D341Med (cell line): ENCODE data around the gene DIRAS1.
A peak's percentile ranks its signal among the peaks of the same experiment; 100 is the strongest.

Experiments used
- DNase-seq: peaks from one replicate; pipeline ENCODE4 v3.0.0; 2012; ENCODE audit warnings: low spot score

The DIRAS1 gene, protein sequence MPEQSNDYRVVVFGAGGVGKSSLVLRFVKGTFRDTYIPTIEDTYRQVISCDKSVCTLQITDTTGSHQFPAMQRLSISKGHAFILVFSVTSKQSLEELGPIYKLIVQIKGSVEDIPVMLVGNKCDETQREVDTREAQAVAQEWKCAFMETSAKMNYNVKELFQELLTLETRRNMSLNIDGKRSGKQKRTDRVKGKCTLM

DNA sequence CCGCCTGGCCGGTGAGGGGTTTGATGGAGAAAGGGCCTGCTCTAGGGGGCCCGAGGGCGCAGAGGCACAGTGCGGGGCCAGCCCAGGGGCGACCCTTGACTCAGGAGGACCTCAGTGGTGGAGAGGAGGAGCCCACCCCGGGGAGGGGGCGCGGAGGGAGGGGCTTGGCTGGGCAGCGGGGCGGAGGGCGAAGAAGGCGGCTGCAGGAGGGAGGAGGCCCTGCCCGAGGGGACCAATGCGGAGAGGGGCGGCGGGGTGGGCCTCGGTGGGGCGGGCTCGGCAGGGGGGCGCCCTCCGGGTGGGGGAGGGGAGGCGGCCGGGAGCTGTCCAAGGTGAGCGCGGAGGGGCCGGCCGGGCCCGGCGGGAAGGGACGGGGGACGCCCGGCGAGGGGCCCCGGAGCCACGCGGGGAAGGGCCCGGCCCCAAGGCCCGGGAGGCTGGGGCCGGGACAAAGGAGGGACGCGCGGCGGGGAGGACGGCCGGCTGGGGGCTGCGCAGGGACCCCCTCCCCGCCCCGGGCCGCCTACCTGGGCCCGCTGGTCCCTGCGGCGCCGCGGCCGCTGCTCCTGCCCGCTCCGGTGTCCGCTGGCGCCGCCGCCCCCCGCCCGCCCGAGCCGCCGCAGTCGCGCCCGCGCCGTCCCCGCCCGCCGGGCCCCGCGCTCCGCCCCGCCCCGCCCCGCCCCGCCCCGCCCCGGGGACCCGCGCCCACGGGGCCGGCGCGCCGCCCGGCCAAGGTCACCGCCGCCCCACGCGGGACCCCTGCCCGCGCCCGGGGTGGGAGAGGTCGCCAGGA is at the start of gene DIRAS1:
Gene DIRAS1, minus strand, starts transcription at position 596 of the 793 bp plus-strand sequence. CDS start 3,566 bp downstream, outside the sequence.
- peak; percentile 91 for DNase-seq

DNA sequence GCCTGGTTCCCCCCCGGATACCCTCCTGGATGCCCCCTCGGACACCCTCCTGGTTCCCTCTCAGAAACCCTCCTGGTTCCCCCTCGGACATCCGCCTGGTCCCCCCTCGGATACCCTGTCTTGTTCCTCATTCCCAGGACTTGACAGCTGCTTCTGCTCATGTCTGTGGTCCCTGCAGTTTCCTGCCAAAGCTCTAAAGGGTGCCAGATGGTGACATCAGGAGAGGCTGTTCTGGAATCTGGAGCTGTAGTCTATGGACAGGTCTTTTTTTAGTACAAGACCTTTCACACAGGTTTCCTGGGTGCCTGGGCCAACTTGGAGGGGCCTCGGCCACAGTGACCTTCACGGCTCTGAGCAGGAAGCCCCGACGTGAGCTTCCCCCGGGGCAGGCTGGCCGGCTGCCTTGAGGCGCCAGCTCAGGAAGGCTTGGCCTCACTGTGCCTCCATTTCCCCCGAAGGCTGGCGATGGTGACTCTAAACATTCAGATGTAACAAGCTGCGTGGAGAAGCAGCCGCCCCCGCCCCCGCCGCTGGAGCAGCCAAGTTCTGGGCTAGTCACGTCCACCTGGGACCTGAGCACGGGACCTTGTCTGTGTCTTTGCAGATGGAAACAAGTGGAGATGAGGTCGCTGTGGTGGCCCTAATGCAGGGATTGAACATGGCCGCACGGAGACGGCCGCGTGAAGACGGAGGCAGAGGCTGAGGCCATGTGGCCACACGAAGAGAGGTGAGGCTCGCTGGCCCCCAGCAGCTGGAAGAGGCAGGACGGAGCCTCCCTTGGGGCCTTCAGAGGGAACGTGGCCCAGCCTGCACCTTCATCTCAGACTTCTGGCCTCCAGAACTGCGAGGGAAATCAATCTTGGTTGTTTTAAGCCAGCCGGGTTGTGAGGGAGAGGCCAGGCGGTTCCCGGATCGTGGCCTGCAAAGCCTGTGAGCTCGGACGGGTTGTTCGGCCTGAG is 49.2 kb upstream of the DIRAS1 start:
- DNase-seq = peak; percentile 60

DNA sequence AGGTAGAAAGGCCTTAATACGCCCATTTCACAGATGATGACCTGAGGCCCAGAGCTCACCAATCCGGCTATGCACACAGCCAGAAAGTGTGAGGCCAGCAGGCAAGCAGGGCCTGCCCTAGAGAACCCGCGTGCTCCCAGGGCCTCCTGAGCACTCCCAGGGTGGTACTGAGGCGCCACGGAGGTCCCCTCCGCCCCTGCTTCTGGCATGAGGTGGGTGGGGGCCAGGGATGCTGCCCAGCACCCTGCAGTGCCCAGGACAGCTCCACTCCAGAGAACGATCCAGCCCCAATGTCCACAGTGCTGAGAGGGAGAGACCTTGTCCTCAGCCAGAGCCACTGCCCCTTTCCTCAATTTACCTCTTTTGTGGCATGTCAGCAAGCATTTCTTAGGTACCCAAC is 48.0 kb upstream of the DIRAS1 start:
- peak; percentile 14 for DNase-seq

DNA sequence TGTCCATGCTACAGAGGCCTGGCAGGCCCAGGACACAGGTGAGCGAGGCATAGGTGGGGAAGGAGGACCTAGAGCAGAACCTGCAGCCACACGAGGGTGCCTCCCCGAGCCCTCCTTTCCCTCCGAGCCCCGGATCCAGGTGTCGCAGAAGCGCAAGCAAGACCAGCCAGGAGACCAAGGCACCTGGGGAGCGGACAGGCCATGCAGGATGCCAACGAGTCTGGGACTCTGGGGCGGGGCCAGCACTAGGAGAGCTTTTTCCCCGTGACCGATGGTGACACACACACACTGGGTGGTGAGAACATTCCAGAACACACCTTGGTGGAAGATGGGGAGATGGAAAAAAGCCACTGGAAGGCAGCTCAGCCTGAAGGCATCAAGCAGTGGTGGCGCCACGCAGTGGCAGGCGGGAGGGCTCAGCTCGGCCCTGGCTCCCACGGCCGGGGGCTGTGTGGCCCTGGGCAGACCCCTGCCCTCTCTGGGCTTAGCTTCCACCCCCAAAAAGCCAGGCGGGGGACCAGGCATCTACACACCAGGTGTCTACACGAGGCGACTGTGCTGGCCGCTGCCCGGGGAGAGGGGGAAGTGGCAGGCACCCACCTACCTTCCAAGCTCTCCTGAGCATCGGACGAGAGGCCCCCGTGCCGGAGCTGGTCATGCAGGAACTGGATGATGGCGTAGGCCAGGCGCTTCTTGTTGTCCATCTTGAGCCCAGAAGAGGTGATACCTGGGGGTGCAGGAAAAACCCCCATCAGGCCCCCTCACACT is 47.4 kb upstream of the DIRAS1 start:
- peak; percentile 20 for DNase-seq

DNA sequence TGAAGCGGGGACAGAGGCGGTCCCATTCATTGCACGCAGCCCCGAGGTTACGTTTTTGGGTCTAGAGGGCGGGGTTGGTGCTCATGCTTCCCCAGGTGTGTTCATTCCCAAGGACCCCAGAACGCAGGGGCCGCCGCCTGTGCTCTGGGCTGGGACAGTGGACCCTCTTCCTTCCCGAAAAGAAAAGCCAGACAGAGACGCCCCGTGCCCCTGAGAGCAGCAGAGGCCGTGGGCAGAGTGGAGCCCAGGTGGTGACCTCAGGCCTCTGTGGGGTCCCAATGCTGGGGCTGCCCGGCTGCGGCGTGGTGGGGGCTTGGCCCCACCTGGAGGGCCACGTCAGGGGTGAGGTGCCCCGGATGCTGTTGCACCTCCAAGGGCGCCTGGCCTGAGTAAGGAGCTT is 46.5 kb upstream of the DIRAS1 start:
- DNase-seq = peak; percentile 22

DNA sequence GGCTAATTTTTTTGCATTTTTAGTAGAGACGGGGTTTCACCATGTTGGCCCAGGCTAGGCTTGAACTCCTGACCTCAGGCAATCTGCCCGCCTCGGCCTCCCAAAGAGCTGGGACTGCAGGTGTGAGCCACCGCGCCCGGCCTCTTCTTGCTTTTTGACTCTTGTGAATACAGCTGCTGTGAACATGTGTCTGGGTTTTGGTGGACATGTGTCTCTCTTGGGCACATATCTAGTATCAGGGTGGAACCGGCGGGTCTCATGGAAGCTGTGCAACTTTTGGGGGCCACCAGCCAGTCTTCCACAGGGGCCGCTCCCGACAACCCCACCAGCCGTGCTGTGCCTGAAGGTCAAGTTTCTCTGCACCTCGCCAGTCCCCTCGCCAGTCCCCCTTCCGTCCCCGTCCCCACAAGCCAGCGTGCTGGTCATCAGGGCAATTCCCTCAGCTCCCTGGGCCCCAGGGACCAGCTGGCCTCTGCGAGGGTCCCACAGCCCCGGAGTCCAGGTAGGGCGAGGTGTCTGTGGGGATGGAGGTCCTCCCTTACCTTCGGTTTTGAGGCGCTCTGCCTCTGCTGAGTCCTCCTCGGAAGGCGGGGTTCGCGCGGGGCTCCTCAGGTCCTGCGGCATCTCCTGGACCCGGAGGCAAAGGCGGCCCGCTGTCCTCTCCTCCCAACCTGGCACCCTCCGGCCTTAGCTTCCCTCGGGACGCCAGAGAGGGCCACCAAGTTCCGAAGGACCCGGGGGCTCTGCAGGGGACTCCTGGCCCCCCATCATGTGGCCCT is 45.6 kb upstream of the DIRAS1 start:
- DNase-seq = peak; percentile 22

DNA sequence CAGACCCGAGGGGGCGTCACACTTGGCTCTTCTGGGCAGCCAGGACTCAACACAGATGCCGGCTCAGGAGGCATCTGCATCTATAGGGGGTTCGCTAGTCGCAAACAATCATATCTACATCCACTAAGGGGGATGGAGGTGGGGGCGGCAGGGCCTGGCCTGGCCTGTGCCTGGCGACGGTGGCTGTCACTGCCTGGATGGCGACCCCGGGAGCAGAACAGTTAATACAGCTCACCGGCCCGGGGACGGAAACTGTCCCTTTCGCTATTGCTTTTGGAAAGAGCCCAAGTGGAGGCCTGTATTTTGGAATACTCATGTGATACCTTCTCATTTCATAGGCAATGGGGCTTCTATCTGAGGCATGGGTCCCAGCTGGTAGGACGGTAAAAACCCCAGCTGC is 44.2 kb upstream of the DIRAS1 start:
- DNase-seq = no peak

DNA sequence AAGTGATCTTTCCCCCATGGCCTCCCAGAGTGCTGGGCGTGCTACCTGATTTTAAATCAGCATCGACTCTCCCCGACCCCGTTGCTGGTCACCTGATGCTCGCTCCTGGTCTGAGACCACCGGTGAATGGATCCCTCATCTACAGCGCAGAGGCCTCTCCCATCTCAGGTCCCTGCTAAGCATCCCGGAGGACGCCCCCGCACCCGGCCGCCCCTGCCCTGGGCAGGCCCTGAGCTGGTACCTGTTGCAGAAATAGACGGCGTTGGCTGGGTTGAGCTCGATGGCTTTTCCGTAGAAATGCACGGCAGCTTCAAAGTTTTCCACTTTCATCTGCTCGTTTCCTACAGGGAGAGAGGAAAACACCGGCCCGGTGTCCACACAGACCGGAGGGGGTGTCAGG is 43.8 kb upstream of the DIRAS1 start:
- DNase-seq = no peak

DNA sequence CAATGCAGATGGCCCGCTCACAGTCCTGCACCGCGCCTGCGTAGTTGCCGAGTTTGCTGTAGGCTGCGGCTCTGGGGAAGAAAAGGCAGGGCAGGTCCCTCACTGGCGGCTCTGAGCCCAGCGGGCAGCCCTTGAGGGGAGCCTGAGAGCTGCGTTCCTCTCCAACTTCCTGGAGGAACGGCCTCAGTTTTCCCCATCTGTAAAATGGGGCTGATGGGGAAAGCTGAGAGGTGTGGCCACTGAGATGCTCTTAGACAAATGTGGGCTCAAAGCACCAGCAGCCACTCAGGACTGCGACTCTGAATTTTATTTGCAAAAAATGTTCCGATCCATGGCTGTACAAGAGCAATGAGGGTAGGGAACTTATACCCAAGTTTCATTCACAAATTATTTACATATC is 42.5 kb upstream of the DIRAS1 start:
- no peak for DNase-seq

DNA sequence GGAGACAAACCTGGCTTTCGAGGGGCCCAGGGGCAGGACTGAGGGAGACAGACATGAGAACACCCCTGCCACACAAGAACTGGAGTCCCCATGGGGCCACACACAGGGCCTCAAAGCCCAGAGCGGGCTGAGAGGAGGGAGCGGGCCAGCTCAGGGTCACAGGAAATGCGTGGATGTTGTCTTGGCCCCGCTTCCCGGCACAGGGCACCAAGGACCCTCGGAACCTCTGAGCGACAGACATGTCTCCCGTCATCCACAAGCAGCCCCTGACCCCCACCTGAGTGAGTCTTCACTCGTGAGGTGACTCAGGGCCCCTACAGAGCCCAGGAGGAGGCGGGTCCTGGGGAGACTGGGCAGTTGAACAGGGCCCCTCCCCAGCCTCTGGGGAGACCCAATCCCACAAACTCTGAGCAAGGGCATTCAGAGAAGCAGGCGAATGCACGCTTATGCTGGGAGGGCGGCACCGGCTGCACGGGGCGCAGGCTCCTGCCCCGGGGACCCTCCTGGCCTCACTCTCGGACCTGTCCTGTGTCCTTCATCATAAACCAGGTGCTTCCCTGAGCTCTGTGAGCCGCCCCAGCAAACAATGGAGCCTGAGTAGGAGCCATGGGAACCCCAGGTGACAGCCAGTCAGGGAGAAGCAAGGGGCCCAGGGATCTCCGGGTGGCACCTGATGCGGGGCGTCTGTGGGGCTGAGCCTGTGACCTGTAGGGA is 41.8 kb upstream of the DIRAS1 start:
- DNase-seq = no peak

DNA sequence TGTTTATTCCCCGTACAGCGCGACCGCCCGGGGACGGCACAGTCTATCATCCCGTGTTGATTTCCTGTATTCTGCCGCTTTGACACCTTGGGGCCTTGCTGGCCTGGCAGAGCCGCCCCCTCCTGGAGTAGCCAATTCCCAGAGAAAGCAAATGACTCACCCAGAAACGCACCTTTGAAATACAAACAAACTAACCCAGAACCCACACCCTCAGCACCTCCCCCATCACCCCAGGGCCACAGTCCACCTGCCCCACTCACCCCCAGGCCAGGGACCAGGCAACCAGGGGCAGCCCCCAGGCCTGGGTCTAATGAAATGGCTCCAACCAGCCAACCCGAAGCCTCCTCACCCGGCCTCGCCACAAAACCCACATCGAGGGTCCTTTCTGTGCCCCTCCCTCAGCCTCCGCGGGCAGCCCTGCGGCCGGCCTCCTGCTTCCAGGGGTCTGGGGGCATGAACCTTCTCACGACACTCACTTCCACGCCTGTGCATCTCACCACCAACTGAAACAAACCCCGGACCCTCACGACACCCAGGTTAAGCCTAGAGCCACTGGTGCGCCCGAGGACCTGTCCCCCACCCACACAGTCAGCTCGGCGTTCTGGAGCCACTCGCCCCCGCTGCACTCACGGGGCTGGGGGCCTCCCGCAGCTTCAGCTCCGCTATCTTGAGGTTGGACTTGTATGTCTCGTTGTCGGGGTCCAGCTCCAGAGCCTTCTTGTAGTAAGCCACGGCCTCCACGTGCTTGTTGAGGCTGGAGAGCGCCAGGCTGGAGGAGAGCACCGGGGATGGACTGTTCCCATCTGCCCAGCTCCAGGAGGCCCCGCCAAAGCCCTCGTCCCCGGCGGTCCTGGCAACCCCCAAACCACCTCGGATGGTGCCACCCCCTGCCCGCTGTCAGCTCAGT is 41.0 kb upstream of the DIRAS1 start:
- no peak for DNase-seq

DNA sequence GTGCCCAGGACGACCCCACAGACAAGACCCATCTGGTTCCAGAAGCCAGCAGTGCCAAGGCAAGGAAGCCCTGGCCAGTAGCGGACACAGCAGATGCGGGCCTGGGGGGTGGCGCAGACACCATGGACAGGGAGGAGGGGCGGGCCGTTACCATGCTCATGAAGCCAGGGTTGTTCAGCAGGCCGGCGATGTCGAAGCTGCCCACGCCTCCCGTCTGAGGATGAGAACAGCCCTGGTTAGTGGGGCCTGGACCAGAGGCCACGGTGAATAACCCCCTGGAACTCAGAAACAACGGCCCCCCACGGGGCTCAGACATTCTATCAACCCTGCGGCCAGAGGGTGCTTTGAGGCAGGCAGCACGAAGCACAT is 40.1 kb upstream of the DIRAS1 start:
- DNase-seq = no peak

DNA sequence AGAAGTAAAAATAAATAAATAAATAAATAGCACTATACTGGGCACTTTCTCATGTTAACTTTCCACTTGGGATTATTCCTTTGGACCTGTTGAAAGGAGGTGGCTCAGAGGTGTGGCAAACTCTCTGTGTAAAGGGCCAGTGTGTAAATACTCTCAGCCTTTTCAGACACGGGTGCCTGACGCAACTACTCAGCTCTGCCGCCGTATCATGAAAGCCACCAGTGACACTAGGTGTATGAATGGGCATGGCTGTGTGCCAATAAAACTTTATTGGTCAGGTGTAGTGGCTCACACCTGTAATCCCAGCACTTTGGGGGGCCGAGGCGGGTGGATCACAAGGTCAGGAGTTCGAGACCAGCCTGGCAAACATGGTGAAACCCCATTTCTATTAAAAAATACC is 38.8 kb upstream of the DIRAS1 start:
- no peak for DNase-seq

DNA sequence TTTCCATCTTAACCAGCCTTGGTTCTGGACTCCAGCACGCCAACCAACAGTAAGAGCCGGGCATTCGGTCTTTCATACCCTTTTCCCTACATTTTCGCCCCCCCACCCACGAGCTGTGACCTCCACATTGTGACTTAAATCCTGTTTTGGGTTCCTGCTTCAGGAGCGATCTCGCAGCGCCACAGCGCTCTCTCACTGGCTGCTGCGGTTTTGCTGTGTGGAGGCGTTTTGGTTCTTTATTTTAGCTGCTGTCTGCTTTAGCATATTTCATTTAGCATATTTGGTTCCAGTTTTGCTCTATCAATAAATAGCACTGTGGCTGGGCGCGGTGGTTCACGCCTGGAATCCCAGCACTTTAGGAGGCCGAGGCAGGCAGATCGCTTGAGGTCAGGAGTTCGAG is 38.2 kb upstream of the DIRAS1 start:
- no peak for DNase-seq

DNA sequence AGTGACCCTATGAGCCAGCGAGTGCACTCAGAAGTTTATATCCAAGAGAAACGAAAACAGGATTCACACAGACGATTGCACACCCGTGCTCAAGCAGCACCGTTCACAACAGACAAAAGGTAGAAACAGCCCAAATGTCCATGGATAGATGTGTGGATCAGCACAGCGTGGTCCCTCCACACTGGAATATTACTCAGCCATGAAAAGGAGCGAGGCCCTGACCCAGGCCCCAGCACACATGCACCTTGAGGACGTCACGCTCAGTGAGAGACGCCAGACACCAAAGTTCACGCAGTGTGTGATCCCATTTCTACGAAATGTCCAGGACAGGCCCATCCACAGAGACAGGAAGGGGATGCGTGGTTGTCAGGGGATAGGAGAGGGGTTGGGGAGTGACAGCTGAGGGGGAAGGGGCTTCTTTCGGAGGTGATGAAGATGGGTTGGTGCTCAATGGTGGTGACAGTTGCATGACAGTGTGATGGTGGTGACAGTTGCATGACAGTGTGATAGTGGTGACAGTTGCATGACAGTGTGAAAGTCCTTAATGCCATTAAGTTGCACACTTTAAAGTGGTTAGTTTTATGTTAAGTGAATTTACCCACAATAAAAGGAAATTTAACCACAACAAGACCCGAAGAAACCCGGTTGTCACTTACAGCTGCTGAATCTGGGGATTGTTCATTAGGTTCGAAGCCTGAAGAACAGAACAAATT is 37.6 kb upstream of the DIRAS1 start:
- DNase-seq = no peak

DNA sequence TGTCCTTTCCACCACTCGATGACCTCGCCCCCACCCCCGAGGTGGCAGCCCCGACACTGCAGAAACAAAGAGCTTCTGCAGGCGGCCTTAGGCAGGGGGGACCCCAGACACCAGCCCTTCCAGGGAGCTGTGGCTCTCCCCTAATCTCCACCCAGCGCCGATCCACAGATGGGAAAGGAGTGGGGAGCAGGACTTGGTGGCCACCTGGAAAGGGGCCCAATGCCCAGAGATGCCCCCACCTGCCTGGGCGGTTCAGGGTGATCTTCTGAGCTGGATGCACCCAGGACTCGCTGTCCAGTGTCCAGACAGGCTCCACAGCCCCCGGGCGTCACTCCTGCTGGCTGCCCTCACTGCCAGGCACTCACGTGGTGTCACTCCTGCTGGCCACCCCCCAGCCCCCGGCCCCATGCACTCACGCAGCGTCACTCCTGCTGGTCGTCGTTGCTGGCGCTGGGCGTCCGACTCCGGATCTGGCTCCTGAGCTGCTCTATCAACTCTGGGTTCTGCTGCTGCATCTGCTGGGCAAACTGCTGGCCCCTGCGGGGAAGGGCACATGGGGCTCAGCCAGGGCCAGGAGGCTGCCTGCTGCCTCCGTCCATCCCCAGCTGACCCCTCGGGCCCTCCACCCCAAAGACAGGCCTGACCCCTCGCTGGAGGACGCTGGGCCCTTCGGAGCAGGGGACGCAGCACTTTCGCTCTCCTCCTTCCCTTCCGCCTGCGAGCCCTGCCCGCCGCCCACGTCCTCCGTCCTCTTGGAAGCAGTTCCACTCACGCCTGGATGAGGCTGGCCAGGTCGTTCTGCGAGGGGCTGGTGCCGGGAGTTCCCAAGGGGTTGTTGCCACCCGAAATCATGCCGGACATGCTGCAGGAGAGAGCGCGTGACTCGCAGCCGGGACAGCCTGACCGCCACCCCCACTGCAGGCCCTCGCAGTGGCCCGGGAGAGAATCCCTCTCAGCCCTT is 36.0 kb upstream of the DIRAS1 start:
- DNase-seq = peak; percentile 35

DNA sequence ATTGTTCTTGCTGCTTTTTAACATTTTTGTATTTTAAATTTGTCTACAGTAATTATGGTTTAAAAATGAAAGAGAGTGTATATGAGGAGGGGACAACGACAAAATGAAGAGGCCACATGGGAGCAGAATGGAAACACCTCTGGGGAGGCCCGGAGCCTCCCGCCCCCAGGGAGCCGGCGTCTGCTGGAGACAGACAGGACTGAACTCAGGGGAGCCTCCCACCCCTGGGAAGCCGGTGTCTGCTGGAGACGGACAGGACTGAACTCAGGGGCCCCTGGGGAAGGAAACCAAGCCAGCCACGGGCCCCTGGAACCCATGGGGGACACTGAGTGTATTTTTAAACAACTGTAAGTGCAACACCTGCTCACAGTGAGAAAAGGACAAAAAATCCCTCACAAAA is 35.3 kb upstream of the DIRAS1 start:
- DNase-seq = no peak

DNA sequence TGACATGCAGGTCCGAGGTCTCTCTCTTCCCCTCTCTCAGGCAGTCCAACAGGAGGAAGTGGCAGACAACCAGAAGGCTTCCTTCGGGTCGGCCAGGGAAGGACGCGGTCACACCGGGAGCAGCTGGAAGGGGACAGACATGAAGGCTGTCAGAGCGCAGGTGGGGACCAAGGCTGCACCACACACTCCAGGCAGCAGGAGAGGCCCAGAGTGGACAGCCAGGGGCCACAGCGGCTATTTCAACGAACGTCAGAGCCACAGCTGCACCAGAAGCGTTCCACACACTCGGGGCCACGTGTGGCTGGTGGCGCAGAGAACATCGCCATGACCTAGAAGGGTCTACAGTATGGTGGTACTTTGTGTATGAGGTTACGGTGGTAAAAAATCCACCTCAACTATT is 34.6 kb upstream of the DIRAS1 start:
- DNase-seq = no peak
